HL-60/S4 treated with phorbol 12-myristate 13-acetate at 8.2 ng/mL for 4 days and 3 days (cell line): ENCODE measurements around the gene TMF1.

Experiments used
- in situ Hi-C: fragments of 300-500 bp; cut with MboI; formaldehyde crosslinking; loops from 2 replicates; pipeline ENCODE4 v1.15.0; 2022; ENCODE audit warnings: low sequenced_read_pairs

Gene TMF1

DNA sequence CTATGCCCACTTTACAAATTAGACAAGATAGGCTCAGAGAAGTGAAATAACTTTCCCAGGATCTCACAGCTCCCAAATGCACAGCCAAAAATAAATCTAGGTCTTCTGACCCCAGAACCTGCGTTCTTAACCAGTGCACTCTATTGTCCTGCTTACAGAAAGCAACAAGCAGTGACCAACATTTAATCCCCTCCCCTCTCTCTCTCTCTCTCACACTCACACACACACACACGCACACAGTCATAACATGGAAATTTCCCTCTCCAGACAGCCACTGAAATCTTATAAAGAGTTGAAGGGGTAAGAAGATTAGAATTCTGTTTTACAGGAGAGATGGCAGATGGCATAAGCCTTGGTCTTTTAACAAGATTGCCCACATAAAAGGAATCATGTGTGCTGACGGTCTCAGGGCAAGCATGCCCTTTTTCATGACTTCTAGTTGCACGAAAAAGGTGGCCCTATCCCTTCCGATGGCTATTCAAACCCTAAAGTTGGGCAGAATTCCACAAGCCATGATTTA is 68.1 kb downstream of the TMF1 start:
- in situ Hi-C loops, result no loop called here

DNA sequence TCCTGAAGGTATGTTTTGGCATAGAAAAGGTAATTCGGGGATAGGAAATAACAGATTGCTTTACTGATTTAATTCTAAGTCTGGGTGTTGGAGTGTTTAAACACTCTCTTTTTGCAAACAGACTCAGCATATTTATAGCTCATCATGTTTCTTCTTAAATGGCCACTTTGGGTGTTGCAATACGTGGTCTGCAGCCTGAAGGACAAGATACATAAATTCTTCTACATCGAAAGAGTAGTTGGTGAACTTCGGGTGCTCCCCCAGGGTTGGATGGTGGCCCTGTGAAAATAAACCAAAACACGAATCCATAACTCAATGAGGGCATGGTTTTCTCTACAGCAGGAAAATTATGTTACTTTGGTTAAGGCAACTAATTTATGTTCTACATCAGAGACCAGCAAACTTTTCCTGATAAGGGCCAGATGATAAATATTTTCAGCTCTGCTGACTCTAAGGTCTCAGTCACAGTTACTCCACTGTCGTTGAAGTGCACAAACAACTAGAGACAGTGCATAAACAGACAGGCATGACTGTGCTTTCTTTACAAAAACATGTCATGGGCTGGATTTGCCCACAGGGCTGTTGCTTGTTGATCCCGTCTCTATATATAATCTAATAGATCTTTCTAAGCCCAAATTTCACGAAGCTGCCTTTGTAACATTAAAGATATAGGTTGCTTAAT is 74.5 kb downstream of the TMF1 start:
- in situ Hi-C loops, result no loop called here

DNA sequence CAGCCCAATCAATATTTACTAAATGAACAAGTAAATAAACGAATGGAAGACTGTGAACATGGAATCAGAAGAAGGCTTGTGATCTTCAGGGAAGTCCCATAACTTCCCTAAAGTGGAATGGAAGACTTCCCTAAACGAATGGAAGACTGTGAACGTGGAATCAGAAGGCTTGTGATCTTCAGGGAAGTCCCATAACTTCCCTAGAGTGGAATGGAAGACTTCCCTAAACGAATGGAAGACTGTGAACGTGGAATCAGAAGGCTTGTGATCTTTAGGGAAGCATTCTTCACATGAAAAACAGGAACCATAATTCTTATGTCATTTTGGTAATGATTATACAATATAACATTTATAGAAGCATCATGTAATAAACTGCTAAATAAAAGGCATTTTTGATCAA is 77.4 kb downstream of the TMF1 start:
- in situ Hi-C loops, result no loop called here

DNA sequence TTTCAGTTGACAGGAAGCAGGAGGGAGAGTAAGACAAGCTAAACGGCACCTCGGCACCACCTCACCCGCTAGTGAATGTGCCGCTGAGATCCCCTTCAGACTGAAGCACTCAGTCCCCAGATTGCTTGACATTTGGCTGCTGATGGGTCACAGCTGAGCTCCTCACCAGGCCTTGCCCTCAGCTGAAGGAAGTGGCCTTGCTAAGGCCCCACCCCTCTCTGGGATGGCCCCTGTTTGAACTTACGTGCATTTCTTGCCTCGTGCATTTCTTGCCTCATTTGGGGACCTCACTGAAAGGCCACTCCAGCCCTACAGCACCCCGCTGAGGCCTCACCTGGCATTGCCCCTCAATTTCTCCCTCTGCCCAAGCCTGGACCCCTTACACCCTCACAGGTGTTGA is 78.5 kb downstream of the TMF1 start:
- in situ Hi-C loops, result no loop called here

DNA sequence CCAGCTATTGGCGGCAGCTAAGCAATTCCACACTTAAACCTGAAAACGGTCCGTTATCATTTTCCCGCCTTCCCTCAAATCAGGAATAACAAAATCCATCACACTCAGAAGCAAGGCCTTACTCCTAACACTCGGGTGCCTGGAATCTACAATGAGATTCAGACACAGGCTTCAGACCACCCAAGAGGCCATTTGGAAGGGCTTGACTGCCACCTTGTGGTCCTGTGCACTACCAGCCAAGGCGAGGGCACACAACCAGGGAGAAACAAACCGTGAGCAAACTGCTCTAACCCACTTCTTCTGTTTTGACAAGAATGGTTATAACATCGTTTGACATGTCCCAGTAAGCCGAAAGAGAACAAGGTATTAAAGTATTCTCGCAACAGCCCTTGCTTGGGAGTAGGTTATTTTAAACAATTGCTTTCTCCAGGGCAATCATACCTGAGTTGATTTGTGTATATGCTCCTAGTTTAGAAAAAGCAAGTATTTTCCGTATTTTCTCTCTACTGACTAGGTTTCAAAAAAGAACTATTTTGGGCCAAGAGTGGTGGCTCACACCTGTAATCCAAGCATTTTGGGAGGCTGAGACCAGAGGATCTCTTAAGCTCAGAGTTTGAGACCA is 79.7 kb downstream of the TMF1 start:
- in situ Hi-C loops, result no loop called here
